ENCODE measurements around the gene PGBD5. TPM values are rescaled to one million over a fixed set of nuclear protein-coding genes. Genes with fewer than 3 reads are reported as not detected.
"Not testable (repeated sequence)": the region's sequence is repeated elsewhere in the genome, so short reads cannot be mapped to it uniquely, and the experiment has no call there.

Gene PGBD5
- total and polyA plus RNA-seq, 5 donors = 18.5 to 32.6 (median 26.4) TPM

GRCh38 chr1:230424391-230425251 lies 1.5 kb downstream of the PGBD5 start:
- no peaks in the 10 kb centered on the region for H3K4me1 ChIP-seq (ENCODE audit: control insufficient read depth, insufficient read depth, low read length)
- ATAC-seq = no peak
- no peaks in the 10 kb centered on the region for H3K9me3 ChIP-seq (ENCODE audit: control insufficient read depth, low read length)
- intact Hi-C loops (cut with DNase I) = no loop called here
- H3K27me3 ChIP-seq (ENCODE audit: control insufficient read depth, insufficient read depth) = no peaks in the 10 kb centered on the region
- H3K27ac ChIP-seq (ENCODE audit: low read length) = no peak overlapping the region
- H3K4me3 ChIP-seq (ENCODE audit: low read length) = peak overlapping the region; percentile 90
- WGBS = 7% methylated on average over 33 of the region's 33 CpGs
- no peak for DNase-seq

DNA sequence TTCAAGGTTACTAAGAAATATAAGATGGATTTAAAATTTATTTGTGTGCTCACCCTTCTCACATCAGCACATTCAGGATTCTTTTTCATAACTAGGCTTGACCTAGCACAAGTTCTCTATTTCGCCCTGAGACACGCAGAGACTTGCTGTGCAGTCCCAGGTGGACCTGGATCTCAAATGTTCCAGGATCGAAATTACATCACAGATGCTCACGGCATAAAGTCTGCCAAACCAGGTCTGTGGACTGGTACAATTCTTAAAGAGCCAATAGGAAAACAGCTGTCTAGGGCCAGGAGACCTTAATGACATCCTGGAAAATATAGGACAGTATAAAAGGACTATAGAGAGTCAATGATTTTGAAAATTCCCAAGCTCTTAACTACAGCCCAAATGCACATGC lies 2.2 kb downstream of the PGBD5 start:
- intact Hi-C loops (cut with DNase I) = no loop called here
- Histone ChIP-seq H3K27ac (ENCODE audit: low read length) (no peak overlapping the region), H3K27me3 (ENCODE audit: control insufficient read depth, insufficient read depth) (no peaks in the 10 kb centered on the region), H3K4me3 (ENCODE audit: low read length) (no peak overlapping the region), H3K9me3 (ENCODE audit: control insufficient read depth, low read length) (no peaks in the 10 kb centered on the region), H3K4me1 (ENCODE audit: control insufficient read depth, insufficient read depth, low read length) (no peaks in the 10 kb centered on the region)
- 78% methylated on average over 4 of the region's 4 CpGs for WGBS
- ATAC-seq (no peak), DNase-seq (no peak)

DNA sequence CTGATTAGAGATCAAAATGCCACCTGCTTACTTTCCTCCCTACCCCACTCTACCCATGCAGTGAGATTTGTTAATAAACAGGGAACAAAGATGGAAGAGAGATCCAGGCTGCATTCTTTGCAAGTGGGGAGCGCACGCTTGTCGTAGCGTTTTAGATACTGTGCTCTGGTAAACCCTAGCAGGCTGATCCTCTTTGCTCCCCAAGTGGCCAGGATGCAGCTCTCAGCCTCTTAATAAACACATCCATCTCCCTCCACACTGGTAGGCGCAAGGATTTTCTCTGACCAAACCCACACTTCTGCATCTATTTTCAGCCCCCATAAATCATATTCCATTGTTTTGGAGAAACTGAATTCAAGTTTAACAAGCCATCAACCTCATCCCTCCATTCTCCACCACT lies 2.9 kb downstream of the PGBD5 start:
- DNase-seq (no peak), ATAC-seq (no peak)
- Histone ChIP-seq H3K4me3 (ENCODE audit: low read length) (no peak overlapping the region), H3K27me3 (ENCODE audit: control insufficient read depth, insufficient read depth) (no peaks in the 10 kb centered on the region), H3K27ac (ENCODE audit: low read length) (no peak overlapping the region), H3K9me3 (ENCODE audit: control insufficient read depth, low read length) (no peaks in the 10 kb centered on the region), H3K4me1 (ENCODE audit: control insufficient read depth, insufficient read depth, low read length) (no peaks in the 10 kb centered on the region)
- 65% methylated on average over 5 of the region's 5 CpGs for WGBS
- intact Hi-C loops (cut with DNase I) = no loop called here

- no peak for ATAC-seq
- Histone ChIP-seq H3K27ac (ENCODE audit: low read length) (no peak overlapping the region), H3K27me3 (ENCODE audit: control insufficient read depth, insufficient read depth) (no peaks in the 10 kb centered on the region), H3K4me3 (ENCODE audit: low read length) (no peak overlapping the region), H3K9me3 (ENCODE audit: control insufficient read depth, low read length) (no peaks in the 10 kb centered on the region), H3K4me1 (ENCODE audit: control insufficient read depth, insufficient read depth, low read length) (no peaks in the 10 kb centered on the region)
- intact Hi-C loops (cut with DNase I) = no loop called here
- DNase-seq = no peak
- WGBS = 40% methylated on average over 14 of the region's 14 CpGs
These were observed 3.7 kb downstream of the PGBD5 start for GRCh38 chr1:230422221-230422981.

DNA sequence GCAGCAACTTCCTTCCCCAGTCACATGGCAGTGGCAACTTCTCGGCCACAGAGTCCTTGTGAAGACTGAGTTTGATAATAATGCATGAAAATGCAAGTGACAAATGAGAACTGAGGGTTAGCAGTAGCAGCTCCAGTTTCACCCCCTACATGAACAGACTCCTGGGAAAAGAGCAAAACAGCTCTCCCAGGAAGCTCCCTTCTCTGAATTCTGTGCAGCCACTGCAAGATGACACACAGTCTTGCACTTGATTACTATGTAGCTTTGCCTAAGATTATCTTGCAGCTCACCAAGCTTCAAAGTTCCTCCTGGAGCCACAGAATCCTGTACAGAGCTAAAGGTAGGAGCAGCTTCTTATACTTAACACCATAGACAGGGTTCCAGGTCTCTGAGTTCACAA lies 4.7 kb downstream of the PGBD5 start:
- H3K9me3 ChIP-seq (ENCODE audit: control insufficient read depth, low read length) = no peaks in the 10 kb centered on the region
- no peaks in the 10 kb centered on the region for H3K27me3 ChIP-seq (ENCODE audit: control insufficient read depth, insufficient read depth)
- intact Hi-C loops (cut with DNase I) = no loop called here
- H3K4me3 ChIP-seq (ENCODE audit: low read length) = no peak overlapping the region
- no peak overlapping the region for H3K27ac ChIP-seq (ENCODE audit: low read length)
- 31% methylated on average over 1 of the region's 1 CpG for WGBS
- DNase-seq (no peak), ATAC-seq (no peak)
- H3K4me1 ChIP-seq (ENCODE audit: control insufficient read depth, insufficient read depth, low read length) = no peaks in the 10 kb centered on the region

DNA sequence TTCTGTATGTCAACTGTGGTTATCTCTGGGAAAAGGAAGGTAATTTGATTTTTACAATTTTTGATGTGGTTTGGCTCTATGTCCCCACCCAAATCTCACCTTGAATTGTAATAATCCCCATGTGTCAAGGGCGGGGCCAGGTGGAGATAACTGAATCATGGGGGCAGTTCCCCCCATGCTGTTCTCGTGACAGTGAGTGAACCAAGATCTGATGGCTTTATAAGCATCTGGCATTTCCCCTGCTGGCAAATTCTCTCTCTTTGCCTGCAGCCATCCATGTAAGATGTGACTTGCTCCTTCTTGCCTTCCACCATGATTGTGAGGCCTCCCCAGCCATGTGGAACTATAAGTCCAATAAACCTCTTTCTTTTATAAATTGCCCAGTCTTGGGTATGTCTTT lies 5.8 kb downstream of the PGBD5 start:
- H3K9me3 ChIP-seq (ENCODE audit: control insufficient read depth, low read length); ATAC-seq; DNase-seq; H3K4me1 ChIP-seq (ENCODE audit: control insufficient read depth, insufficient read depth, low read length); H3K27me3 ChIP-seq (ENCODE audit: control insufficient read depth, insufficient read depth); H3K4me3 ChIP-seq (ENCODE audit: low read length); H3K27ac ChIP-seq (ENCODE audit: low read length); intact Hi-C loops (cut with DNase I): not testable (repeated sequence)
- WGBS = 82% methylated on average over 2 of the region's 2 CpGs

DNA sequence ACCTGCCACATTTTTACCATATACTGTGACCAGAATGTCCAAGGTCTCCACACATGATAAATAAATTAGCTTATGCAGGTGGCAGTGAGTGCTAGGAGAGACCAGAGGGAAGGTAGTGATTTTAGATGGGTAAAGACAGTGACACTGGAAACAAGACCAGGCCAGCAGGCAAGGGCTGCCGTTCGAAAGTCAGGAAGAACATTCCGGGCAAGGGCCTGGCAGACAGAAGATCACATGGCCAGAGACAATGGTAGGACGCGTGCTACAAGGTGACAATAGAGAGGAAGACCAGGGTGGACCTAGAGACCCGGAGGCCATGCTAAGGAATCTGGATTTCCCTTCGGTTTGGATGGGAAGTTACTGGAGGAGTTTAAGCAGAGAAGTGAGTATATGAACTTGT lies 9.7 kb downstream of the PGBD5 start:
- ATAC-seq = no peak
- H3K27ac ChIP-seq (ENCODE audit: low read length) = no peak overlapping the region
- no peaks in the 10 kb centered on the region for H3K4me1 ChIP-seq (ENCODE audit: control insufficient read depth, insufficient read depth, low read length)
- DNase-seq = no peak
- 66% methylated on average over 7 of the region's 7 CpGs for WGBS
- intact Hi-C loops (cut with DNase I) = no loop called here
- H3K4me3 ChIP-seq (ENCODE audit: low read length) = no peak overlapping the region
- H3K27me3 ChIP-seq (ENCODE audit: control insufficient read depth, insufficient read depth) = no peaks in the 10 kb centered on the region
- no peaks in the 10 kb centered on the region for H3K9me3 ChIP-seq (ENCODE audit: control insufficient read depth, low read length)

- Histone ChIP-seq H3K27ac (ENCODE audit: low read length) (no peak overlapping the region), H3K9me3 (ENCODE audit: control insufficient read depth, low read length) (no peaks in the 10 kb centered on the region), H3K4me3 (ENCODE audit: low read length) (no peak overlapping the region), H3K27me3 (ENCODE audit: control insufficient read depth, insufficient read depth) (no peaks in the 10 kb centered on the region), H3K4me1 (ENCODE audit: control insufficient read depth, insufficient read depth, low read length) (no peaks in the 10 kb centered on the region)
- intact Hi-C loops (cut with DNase I) = no loop called here
- DNase-seq (no peak), ATAC-seq (peak; percentile 53 to 64)
- 40% methylated on average over 2 of the region's 2 CpGs for WGBS
These were observed 10.6 kb downstream of the PGBD5 start for GRCh38 chr1:230415405-230416132.

- DNase-seq (no peak), ATAC-seq (no peak)
- WGBS = 59% methylated on average over 4 of the region's 4 CpGs
- H3K4me3 ChIP-seq (ENCODE audit: low read length) = no peak overlapping the region
- no peaks in the 10 kb centered on the region for H3K9me3 ChIP-seq (ENCODE audit: control insufficient read depth, low read length)
- no peaks in the 10 kb centered on the region for H3K27me3 ChIP-seq (ENCODE audit: control insufficient read depth, insufficient read depth)
- intact Hi-C loops (cut with DNase I) = no loop called here
- no peaks in the 10 kb centered on the region for H3K4me1 ChIP-seq (ENCODE audit: control insufficient read depth, insufficient read depth, low read length)
- H3K27ac ChIP-seq (ENCODE audit: low read length) = no peak overlapping the region
These were observed 11.4 kb downstream of the PGBD5 start for GRCh38 chr1:230414694-230415093.

- Histone ChIP-seq H3K4me3 (ENCODE audit: low read length) (no peak overlapping the region), H3K4me1 (ENCODE audit: control insufficient read depth, insufficient read depth, low read length) (no peaks in the 10 kb centered on the region), H3K27ac (ENCODE audit: low read length) (no peak overlapping the region), H3K9me3 (ENCODE audit: control insufficient read depth, low read length) (no peaks in the 10 kb centered on the region), H3K27me3 (ENCODE audit: control insufficient read depth, insufficient read depth) (no peaks in the 10 kb centered on the region)
- intact Hi-C loops (cut with DNase I) = no loop called here
- DNase-seq (no peak), ATAC-seq (no peak)
- 90% methylated on average over 4 of the region's 4 CpGs for WGBS
These were observed 12.0 kb downstream of the PGBD5 start for GRCh38 chr1:230414102-230414501.

DNA sequence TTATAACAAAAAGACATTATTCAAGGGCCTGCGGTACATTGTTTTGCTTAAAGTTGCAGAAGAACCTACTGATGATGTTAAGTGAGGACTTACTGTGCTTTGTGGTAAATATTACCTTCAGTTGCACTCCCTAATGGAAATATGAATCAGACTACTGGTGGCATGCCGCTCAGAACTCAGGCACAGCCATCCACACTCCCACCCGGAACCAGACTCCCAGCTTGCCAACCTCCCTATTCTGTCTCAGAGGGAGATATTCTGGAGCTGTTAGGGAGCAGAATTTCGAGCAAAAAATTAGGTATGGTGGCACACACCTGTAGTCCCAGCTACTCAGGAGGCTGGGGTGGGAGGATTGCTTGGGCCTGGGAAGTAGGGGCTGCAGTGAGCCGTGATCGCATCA lies 13.1 kb downstream of the PGBD5 start:
- intact Hi-C loops (cut with DNase I) = no loop called here
- Histone ChIP-seq H3K27ac (ENCODE audit: low read length) (no peak overlapping the region), H3K4me3 (ENCODE audit: low read length) (no peak overlapping the region), H3K4me1 (ENCODE audit: control insufficient read depth, insufficient read depth, low read length) (no peaks in the 10 kb centered on the region), H3K9me3 (ENCODE audit: control insufficient read depth, low read length) (no peaks in the 10 kb centered on the region), H3K27me3 (ENCODE audit: control insufficient read depth, insufficient read depth) (no peaks in the 10 kb centered on the region)
- WGBS = 88% methylated on average over 6 of the region's 6 CpGs
- DNase-seq (no peak), ATAC-seq (no peak)
